Activated CD8-positive, alpha-beta memory T cell treated with anti-CD3 and anti-CD28 coated beads, Interleukin-2, amount 50 U/mL, for 24 hours (primary cell): ENCODE results near the gene GPR161.

Experiments
- DNase-seq: peaks from one replicate; pipeline ENCODE4 v3.0.0-alpha.2; 2020; ENCODE audit errors: extremely low read depth

The GPR161 gene

GRCh38 chr1:168106274-168106673 lies 30.5 kb downstream of the GPR161 start:
- no peak for DNase-seq

- no peak for DNase-seq
Observed at GRCh38 chr1:168105846-168106245, 30.9 kb downstream of the GPR161 start.

- no peak for DNase-seq
Observed at GRCh38 chr1:168104535-168104934, 32.2 kb downstream of the GPR161 start.

GRCh38 chr1:168102487-168102886 lies 34.2 kb downstream of the GPR161 start:
- DNase-seq = no peak

- no peak for DNase-seq
Observed at GRCh38 chr1:168101336-168101735, 35.4 kb downstream of the GPR161 start.

- no peak for DNase-seq
Observed at GRCh38 chr1:168100315-168101002, 36.3 kb downstream of the GPR161 start.

GRCh38 chr1:168099337-168099801 lies 37.4 kb downstream of the GPR161 start:
- no peak for DNase-seq

- no peak for DNase-seq
Observed at GRCh38 chr1:168098534-168099320, 38.0 kb downstream of the GPR161 start.

- no peak for DNase-seq
Observed at GRCh38 chr1:168097921-168098528, 38.7 kb downstream of the GPR161 start.

- no peak for DNase-seq
Observed at GRCh38 chr1:168096296-168097165, 40.2 kb downstream of the GPR161 start.

GRCh38 chr1:168095476-168095875 lies 41.3 kb downstream of the GPR161 start:
- DNase-seq = no peak

- no peak for DNase-seq
Observed at GRCh38 chr1:168093616-168094015, 43.1 kb downstream of the GPR161 start.

- DNase-seq = no peak
Observed at GRCh38 chr1:168092566-168093355, 44.0 kb downstream of the GPR161 start.

GRCh38 chr1:168091720-168092550 lies 44.8 kb downstream of the GPR161 start:
- no peak for DNase-seq

- DNase-seq = no peak
Observed at GRCh38 chr1:168091063-168091462, 45.7 kb downstream of the GPR161 start.

- no peak for DNase-seq
Observed at GRCh38 chr1:168090395-168090794, 46.3 kb downstream of the GPR161 start.

GRCh38 chr1:168089979-168090337 lies 46.8 kb downstream of the GPR161 start:
- DNase-seq = no peak

GRCh38 chr1:168089326-168089978 lies 47.3 kb downstream of the GPR161 start:
- no peak for DNase-seq

GRCh38 chr1:168088511-168089325 lies 48.0 kb downstream of the GPR161 start:
- DNase-seq = no peak
